ENCODE data around the gene SLC15A4.

DNA sequence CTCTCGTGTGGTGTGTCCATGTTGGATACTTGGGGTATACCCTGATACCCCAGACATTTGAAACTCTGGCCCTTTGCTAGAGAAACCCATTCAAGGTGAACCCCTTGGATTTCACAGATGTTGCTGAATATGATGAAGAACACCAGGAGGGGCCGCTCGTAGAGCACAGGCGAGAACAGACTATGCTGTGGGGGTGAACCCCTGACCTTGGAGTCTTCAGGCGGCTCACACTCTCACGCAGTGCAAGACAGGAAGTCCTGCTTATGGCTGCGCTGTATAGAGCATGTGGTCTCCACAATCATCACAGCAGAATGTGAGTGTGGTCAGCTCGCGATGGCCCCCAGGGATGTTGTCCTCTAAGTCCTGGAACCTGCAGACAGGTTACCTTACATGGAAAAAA is 60.4 kb downstream of the SLC15A4 start:
- TF ChIP-seq, protein P1, sequence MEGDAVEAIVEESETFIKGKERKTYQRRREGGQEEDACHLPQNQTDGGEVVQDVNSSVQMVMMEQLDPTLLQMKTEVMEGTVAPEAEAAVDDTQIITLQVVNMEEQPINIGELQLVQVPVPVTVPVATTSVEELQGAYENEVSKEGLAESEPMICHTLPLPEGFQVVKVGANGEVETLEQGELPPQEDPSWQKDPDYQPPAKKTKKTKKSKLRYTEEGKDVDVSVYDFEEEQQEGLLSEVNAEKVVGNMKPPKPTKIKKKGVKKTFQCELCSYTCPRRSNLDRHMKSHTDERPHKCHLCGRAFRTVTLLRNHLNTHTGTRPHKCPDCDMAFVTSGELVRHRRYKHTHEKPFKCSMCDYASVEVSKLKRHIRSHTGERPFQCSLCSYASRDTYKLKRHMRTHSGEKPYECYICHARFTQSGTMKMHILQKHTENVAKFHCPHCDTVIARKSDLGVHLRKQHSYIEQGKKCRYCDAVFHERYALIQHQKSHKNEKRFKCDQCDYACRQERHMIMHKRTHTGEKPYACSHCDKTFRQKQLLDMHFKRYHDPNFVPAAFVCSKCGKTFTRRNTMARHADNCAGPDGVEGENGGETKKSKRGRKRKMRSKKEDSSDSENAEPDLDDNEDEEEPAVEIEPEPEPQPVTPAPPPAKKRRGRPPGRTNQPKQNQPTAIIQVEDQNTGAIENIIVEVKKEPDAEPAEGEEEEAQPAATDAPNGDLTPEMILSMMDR (IDR thresholded peaks at IDR 0.05): no peak
- no peak for TF ChIP-seq POLR2AphosphoS5 (IDR thresholded peaks at IDR 0.05)
